BE2C (cell line): ENCODE measurements around the gene SHISA6.

Experiments
- DNase-seq: peaks from one replicate; pipeline ENCODE4 v3.0.0-alpha.2; 2020
- H3K27me3 ChIP-seq: fragments of 250-450 bp; sonication (Bioruptor Pico); 2 replicates; pipeline ENCODE4 v1.5.1; 2020; ENCODE audit warnings: mild to moderate bottlenecking
- H3K36me3 ChIP-seq: fragments of 250-450 bp; sonication (Bioruptor Pico); 2 replicates; pipeline ENCODE4 v1.5.1; 2020; ENCODE audit warnings: mild to moderate bottlenecking
- H3K4me1 ChIP-seq: fragments of 250-450 bp; sonication (Bioruptor Pico); 2 replicates; pipeline ENCODE4 v1.5.1; 2020
- H3K4me3 ChIP-seq: 2 replicates; pipeline ENCODE4 v1.5.1; 2011; ENCODE audit warnings: low read depth, low read length
- H3K9me3 ChIP-seq: fragments of 250-450 bp; sonication (Bioruptor Pico); 2 replicates; pipeline ENCODE4 v1.5.1; 2020
- TF ChIP-seq, protein P1 (sequence below): IDR thresholded peaks from 2 replicates; pipeline ENCODE4 v1.5.1; 2012; ENCODE audit warnings: mild to moderate bottlenecking, low read depth, low read length

The SHISA6 gene

GRCh38 chr17:11601661-11602060 lies 360.6 kb downstream of the SHISA6 start:
- H3K9me3 ChIP-seq: no peaks in the 10 kb centered on the region
- TF ChIP-seq, protein P1, sequence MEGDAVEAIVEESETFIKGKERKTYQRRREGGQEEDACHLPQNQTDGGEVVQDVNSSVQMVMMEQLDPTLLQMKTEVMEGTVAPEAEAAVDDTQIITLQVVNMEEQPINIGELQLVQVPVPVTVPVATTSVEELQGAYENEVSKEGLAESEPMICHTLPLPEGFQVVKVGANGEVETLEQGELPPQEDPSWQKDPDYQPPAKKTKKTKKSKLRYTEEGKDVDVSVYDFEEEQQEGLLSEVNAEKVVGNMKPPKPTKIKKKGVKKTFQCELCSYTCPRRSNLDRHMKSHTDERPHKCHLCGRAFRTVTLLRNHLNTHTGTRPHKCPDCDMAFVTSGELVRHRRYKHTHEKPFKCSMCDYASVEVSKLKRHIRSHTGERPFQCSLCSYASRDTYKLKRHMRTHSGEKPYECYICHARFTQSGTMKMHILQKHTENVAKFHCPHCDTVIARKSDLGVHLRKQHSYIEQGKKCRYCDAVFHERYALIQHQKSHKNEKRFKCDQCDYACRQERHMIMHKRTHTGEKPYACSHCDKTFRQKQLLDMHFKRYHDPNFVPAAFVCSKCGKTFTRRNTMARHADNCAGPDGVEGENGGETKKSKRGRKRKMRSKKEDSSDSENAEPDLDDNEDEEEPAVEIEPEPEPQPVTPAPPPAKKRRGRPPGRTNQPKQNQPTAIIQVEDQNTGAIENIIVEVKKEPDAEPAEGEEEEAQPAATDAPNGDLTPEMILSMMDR: no peak

GRCh38 chr17:11608396-11608795 lies 367.4 kb downstream of the SHISA6 start:
- DNase-seq: no peak
- no peaks in the 10 kb centered on the region for H3K36me3 ChIP-seq
- no peaks in the 10 kb centered on the region for H3K9me3 ChIP-seq
- TF ChIP-seq, protein P1: no peak
- no peaks in the 10 kb centered on the region for H3K4me1 ChIP-seq
- H3K4me3 ChIP-seq: no peak overlapping the region
- H3K27me3 ChIP-seq: no peaks in the 10 kb centered on the region

More at GRCh38 chr17:11601661-11602060, 360.6 kb downstream of the SHISA6 start:
- H3K4me1 ChIP-seq: no peaks in the 10 kb centered on the region
- no peak overlapping the region for H3K4me3 ChIP-seq
- no peak for DNase-seq
- no peaks in the 10 kb centered on the region for H3K36me3 ChIP-seq
- H3K27me3 ChIP-seq: no peaks in the 10 kb centered on the region

DNA sequence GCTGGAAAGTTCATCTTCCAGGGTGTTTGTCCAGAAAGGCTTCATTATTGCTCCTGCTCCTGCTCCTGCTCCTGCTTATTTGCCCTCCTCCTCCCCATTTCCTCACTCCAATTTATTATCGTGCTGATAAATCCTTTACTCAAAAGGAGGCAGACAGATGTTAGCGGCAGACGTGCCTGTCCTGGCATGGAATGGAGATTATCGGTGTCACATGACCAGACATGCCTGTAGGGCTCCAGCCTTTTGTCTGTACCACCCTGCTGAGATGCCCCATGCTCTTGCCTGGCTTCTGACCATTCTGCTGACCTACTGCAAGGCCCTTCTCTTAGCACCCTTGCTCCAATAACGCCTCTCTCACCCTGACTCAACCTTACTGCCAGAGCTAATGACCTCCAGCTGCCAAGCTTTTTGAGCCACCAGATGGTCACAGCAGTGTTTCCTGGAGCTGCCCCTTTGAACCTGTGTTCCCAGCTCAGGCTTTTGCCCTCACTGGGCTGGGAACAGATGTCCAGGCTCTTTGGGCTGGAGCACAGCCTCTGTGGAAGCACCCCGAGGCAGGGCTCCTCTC lies 370.1 kb downstream of the SHISA6 start:
- DNase-seq: no peak
- Histone ChIP-seq H3K36me3 (no peaks in the 10 kb centered on the region), H3K4me3 (no peak overlapping the region), H3K9me3 (no peaks in the 10 kb centered on the region), H3K4me1 (no peaks in the 10 kb centered on the region), H3K27me3 (no peaks in the 10 kb centered on the region)
- TF ChIP-seq, protein P1: no peak

- Histone ChIP-seq H3K4me3 (no peak overlapping the region), H3K36me3 (no peaks in the 10 kb centered on the region), H3K9me3 (no peaks in the 10 kb centered on the region), H3K4me1 (no peaks in the 10 kb centered on the region), H3K27me3 (no peaks in the 10 kb centered on the region)
- no peak for DNase-seq
- TF ChIP-seq, protein P1: no peak
Measured at GRCh38 chr17:11612956-11613355, 371.9 kb downstream of the SHISA6 start.
